ENCODE data around the gene PLEKHF1. TPM values are rescaled to one million over a fixed set of nuclear protein-coding genes. Genes with fewer than 3 reads are reported as not detected.

Gene PLEKHF1
- total and polyA plus RNA-seq, 2 of the 8 experiments (the other 6 are each of a cell fraction or from before 2014, with no cell fraction given) = 11.1 to 18.4 TPM

- H3K79me2 ChIP-seq (ENCODE audit: control insufficient read depth in 1 of 2, insufficient read depth in 2 of 2, low read length in 2 of 2) = no peaks in the 10 kb centered on the region
- no peaks in the 10 kb centered on the region for H4K20me1 ChIP-seq (replicated peaks in 1 of 2; ENCODE audit: control insufficient read depth in 1 of 2, insufficient read depth in 2 of 2, low read length in 2 of 2)
- no peaks in the 10 kb centered on the region for H3K36me3 ChIP-seq (ENCODE audit: control insufficient read depth in 2 of 4, insufficient read depth in 4 of 4, low read length in 3 of 4)
- H4K8ac ChIP-seq (ENCODE audit: extremely low read depth, insufficient read depth, low read length) = no peak overlapping the region; the same call in 1 of the 2 replicates
- H2AK5ac ChIP-seq (ENCODE audit: low read depth, low read length) = no peak overlapping the region
- FAIRE-seq (no peak), DNase-seq (ENCODE audit: low read depth in 1 of 2, low spot score in 2 of 2) (no peak)
- H3K4me2 ChIP-seq (ENCODE audit: insufficient read depth in 1 of 2, low read depth in 2 of 2, low read length in 2 of 2) = no peak overlapping the region
- H3K27ac ChIP-seq (ENCODE audit: low read depth, low read length) = no peak overlapping the region
- 0 out of 2 replicates have a peak overlapping the region, but pooled peaks have one; percentile 84 for H2BK12ac ChIP-seq (ENCODE audit: low read depth, low read length)
- H3K4me1 ChIP-seq (replicated peaks in 1 of 4; ENCODE audit: control insufficient read depth in 3 of 4, insufficient read depth in 4 of 4, low read length in 3 of 4) = peaks cover 2 to 9% (median 5%) of the 10 kb centered on the region in 4 experiments; a peak in 6 of 7 replicates
- H2AFZ ChIP-seq (ENCODE audit: low read length) = no peak overlapping the region
- H4K91ac ChIP-seq (replicated peaks; ENCODE audit: insufficient read length, low read length) = peak overlapping the region; percentile 87
- H3K56ac ChIP-seq (replicated peaks; ENCODE audit: insufficient read length, low read depth, low read length) = no peak overlapping the region
- peak; percentile 18; the same call in 1 of the 2 replicates for TF ChIP-seq USF2 (IDR thresholded peaks at IDR 0.05; ENCODE audit: low read length)
- peak in 1 of 2 experiments; percentile 27; a peak in 1 of 4 replicates for TF ChIP-seq RAD21 (IDR thresholded peaks at IDR 0.05 in 1 of 2, conservative IDR thresholded peaks at IDR 0.05 in 1 of 2; ENCODE audit: low read depth in 2 of 2, low read length in 2 of 2)
- no peak for TF ChIP-seq E2F6 (IDR thresholded peaks at IDR 0.05)
- TF ChIP-seq CTCF (IDR thresholded peaks at IDR 0.05; ENCODE audit: control extremely low read depth in 1 of 3, insufficient read depth in 1 of 3, low read depth in 1 of 3, low read length in 3 of 3) = peak; percentile 10 to 26 (median 23); a peak in 3 of 4 replicates
- no peak overlapping the region for H3K4ac ChIP-seq (replicated peaks; ENCODE audit: insufficient read length, low read depth, low read length)
- no peaks in the 10 kb centered on the region for H3K23me2 ChIP-seq (ENCODE audit: low read depth, low read length)
- ChIA-PET POLR2A (ENCODE audit: partially characterized antibody) (interaction anchor here (0.6 to 2.2 kb wide), 4 partner anchors 12 to 18 kb away, joined by 3 to 11 read pairs (median 4); partner anchors contain the start of gene POP4), CTCF (ENCODE audit: partially characterized antibody) (interaction anchor here (0.8 to 12.2 kb wide), 12 partner anchors 10 to 92 kb away, joined by 3 to 109 read pairs (median 4); partner anchors contain the start of genes PLEKHF1 and POP4)
- peak overlapping the region; percentile 37; the same call in 1 of the 2 replicates for H2BK20ac ChIP-seq (ENCODE audit: low read length)
- H2BK15ac ChIP-seq (ENCODE audit: low read length) = no peak overlapping the region; the same call in 1 of the 2 replicates
- no peak overlapping the region for H3K14ac ChIP-seq (ENCODE audit: insufficient read length)
- H3K23ac ChIP-seq (ENCODE audit: insufficient read length) = no peak overlapping the region
- 76% methylated on average over 6 of the region's 6 CpGs; no CpG with 5 or more reads in 1 of the 2 experiments for WGBS, 2 experiments (ENCODE audit: extremely low coverage in 1 of 2, insufficient coverage in 1 of 2, insufficient read length in 1 of 2, insufficient replicate concordance in 2 of 2, low coverage in 1 of 2, low lambda C conversion rate in 2 of 2, missing lambda C conversion rate in 1 of 2)
- no peak overlapping the region for H3K9ac ChIP-seq (replicated peaks in 1 of 4; ENCODE audit: extremely low read depth in 1 of 4, low read depth in 3 of 4, low read length in 3 of 4)
- H3K79me1 ChIP-seq (ENCODE audit: low read depth, low read length) = no peaks in the 10 kb centered on the region
- H3K18ac ChIP-seq (ENCODE audit: extremely low read depth, low read length) = no peak overlapping the region
- H3K27me3 ChIP-seq (replicated peaks in 1 of 4; ENCODE audit: control insufficient read depth in 3 of 4, extremely low read depth in 1 of 4, insufficient read depth in 3 of 4, low read length in 3 of 4) = peaks cover 0 to 2% (median 0%) of the 10 kb centered on the region in 4 experiments; a peak in 2 of 7 replicates
- no peak overlapping the region for H3K4me3 ChIP-seq (ENCODE audit: extremely low read depth in 1 of 4, insufficient read depth in 2 of 4, low read depth in 3 of 4, low read length in 4 of 4)
- peak overlapping the region; percentile 75; the same call in 1 of the 2 replicates for H2BK5ac ChIP-seq (ENCODE audit: low read depth, low read length)
- H3K9me3 ChIP-seq (ENCODE audit: insufficient read depth in 2 of 2, low read depth in 1 of 2, low read length in 1 of 2) = no peaks in the 10 kb centered on the region
- no peak overlapping the region for H4K5ac ChIP-seq (ENCODE audit: insufficient read length, low read depth, low read length)
- H2BK120ac ChIP-seq (replicated peaks; ENCODE audit: low read depth, low read length) = no peak overlapping the region
Observed at GRCh38 chr19:29624489-29625185, 40.6 kb upstream of the PLEKHF1 start.

All from H1 (cell line).